ENCODE results near the gene SLC35G2.
"Not testable (repeated sequence)": the region's sequence is repeated elsewhere in the genome, so short reads cannot be mapped to it uniquely, and the experiment has no call there.

SLC35G2 gene

DNA sequence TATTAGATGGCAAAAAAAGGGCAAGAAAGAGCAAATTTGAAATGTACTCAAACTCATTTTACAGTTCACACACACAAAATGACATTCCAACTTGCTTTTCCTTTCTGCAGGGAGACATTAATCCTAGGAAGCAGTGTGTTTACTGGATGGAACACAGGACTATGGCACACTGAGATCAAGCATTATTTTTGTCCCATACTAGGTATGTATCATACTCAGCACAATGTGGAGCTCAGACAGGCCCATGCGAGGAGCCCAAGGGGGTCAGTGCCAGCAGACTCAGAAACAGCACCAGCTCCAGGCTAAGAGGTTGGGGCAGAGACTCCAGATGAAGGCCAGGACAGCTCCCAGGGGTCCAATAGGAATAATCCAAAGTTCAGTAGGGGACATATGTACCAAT lies 30.8 kb upstream of the SLC35G2 start:
- TF ChIP-seq, protein P1, sequence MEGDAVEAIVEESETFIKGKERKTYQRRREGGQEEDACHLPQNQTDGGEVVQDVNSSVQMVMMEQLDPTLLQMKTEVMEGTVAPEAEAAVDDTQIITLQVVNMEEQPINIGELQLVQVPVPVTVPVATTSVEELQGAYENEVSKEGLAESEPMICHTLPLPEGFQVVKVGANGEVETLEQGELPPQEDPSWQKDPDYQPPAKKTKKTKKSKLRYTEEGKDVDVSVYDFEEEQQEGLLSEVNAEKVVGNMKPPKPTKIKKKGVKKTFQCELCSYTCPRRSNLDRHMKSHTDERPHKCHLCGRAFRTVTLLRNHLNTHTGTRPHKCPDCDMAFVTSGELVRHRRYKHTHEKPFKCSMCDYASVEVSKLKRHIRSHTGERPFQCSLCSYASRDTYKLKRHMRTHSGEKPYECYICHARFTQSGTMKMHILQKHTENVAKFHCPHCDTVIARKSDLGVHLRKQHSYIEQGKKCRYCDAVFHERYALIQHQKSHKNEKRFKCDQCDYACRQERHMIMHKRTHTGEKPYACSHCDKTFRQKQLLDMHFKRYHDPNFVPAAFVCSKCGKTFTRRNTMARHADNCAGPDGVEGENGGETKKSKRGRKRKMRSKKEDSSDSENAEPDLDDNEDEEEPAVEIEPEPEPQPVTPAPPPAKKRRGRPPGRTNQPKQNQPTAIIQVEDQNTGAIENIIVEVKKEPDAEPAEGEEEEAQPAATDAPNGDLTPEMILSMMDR (IDR thresholded peaks at IDR 0.05; ENCODE audit: low read length, missing control alignments): no peak
- DNase-seq (ENCODE audit: low read depth): no peak
- no peak overlapping the region for H3K4me3 ChIP-seq (replicated peaks; ENCODE audit: low read depth, low read length)

DNA sequence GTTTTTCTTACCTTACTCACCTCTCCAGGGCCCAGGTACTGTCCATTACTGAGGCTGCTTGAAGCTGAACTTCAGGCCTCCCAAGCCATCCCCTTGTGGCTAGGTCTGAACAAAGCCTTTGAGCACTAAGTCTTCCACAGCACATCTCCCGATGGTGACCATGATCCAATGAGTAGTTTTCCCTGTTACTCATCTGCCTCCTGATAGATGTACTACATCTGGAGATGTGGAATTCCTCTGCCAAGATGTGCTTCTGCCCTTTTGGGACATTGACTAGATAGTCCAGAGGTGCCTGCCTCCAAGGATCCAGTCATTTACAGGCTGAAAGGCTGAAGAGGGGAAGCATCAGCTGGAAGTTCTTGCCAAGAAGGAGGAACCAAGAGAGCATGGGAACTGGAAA lies 28.9 kb upstream of the SLC35G2 start:
- no peak for DNase-seq (ENCODE audit: low read depth)
- TF ChIP-seq, protein P1 (IDR thresholded peaks at IDR 0.05; ENCODE audit: low read length, missing control alignments): no peak
- no peak overlapping the region for H3K4me3 ChIP-seq (replicated peaks; ENCODE audit: low read depth, low read length)

DNA sequence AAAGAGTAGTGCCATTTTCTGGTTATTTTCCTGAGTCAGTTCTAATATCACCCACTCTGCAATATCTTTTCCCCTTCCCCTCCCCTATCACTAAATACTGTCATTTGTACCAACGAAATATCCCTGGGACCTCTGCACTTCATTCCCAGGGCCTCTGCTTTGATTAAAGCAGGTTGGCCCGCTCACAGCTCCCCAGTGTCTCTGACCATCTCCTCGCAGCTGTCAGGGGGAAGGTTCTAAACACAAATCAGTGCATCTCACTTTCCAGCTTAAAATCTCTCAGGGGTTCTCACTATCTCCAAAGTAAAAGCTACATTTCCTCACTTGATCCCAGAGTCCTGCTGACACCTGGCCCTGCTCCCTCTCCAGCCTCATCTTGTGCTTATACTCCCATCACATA lies 28.1 kb upstream of the SLC35G2 start:
- TF ChIP-seq, protein P1 (IDR thresholded peaks at IDR 0.05; ENCODE audit: low read length, missing control alignments): no peak
- no peak overlapping the region for H3K4me3 ChIP-seq (replicated peaks; ENCODE audit: low read depth, low read length)
- no peak for DNase-seq (ENCODE audit: low read depth)

DNA sequence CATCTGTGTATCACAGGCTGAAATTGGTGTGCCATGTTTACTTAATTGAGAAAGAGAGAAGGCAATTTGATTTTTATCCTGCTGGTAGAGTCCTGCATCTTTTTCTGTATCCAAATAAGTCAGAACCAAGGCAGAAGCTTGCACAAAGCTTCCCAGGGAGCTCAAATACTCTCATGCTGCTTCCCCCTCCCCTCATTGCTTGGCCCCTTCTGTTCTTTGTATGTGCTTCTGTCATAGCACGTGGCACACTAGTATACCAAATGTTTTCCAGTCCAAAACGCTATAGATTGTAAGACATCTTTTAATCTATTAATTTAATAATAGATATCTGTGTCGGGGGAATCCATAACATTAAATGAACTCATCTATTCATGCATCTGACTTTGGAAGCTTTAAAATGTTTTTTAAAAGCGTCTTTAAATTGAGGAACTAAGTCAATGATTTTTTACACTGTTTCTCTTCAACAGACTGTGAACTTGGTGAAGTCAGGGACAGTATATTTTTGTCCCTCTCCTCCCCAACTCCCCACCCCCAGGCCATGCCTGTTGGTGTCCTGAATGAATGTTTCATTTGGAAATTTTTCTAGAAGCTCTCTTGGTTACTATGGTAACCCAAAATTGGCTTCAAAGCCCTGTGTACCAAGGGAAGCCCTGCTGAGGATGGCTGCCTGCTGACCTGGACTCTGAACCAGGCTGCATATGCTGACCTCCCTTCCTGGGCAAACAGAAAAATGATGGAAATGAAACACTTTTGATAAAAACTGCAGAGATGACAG lies 26.2 kb upstream of the SLC35G2 start:
- TF ChIP-seq, protein P1 (IDR thresholded peaks at IDR 0.05; ENCODE audit: low read length, missing control alignments): no peak
- H3K4me3 ChIP-seq (replicated peaks; ENCODE audit: low read depth, low read length): no peak overlapping the region
- no peak for DNase-seq (ENCODE audit: low read depth)

DNA sequence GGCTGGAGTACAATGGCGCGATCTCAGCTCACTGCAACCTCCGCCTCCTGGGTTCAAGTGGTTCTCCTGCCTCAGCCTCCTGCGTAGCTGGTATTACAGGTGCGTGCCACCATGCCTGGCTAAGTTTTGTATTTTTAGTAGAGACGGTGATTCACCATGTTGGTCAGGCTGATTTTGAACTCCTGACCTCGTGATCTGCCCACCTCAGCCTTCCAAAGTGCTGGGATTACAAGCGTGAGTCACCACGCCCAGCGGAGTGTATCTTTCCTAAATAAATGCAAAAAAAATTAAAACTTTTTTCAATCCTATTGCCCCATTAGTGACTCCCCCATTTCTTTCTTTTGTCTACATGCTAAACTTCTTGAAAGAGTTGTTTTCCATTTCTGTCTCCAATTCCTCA lies 17.8 kb upstream of the SLC35G2 start:
- DNase-seq (ENCODE audit: low read depth): not testable (repeated sequence)

DNA sequence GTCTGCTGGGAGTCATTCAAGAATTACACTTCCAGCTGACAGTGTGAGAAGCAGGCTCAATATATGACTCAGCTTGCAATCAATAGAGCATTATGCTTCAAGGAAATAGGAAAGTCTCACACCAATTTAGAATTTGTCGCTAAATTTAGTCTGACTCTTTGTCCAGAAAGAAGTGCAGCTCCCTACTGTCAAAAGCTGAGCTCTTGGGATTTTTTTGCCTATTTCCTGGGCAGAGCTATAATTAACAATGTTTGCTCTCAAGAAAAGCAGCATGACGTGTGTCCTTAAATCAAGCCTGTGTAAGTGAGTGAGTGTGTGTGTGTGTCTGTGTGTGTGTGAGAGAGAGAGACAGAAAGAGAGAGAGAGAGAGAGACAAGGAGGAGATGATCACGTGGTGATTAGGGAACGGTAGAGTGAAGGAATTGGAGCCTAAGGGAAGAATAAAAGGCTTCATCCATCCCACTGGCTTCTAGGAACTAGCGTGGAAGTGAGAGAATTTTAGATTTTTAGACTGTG lies 16.4 kb upstream of the SLC35G2 start:
- no peak overlapping the region for H3K4me3 ChIP-seq (replicated peaks; ENCODE audit: low read depth, low read length)
- TF ChIP-seq, protein P1 (IDR thresholded peaks at IDR 0.05; ENCODE audit: low read length, missing control alignments): no peak
- DNase-seq (ENCODE audit: low read depth): peak; percentile 40

More for the DNA sequence above, 17.8 kb upstream of the SLC35G2 start:
- H3K4me3 ChIP-seq (replicated peaks; ENCODE audit: low read depth, low read length): not testable (repeated sequence)

DNA sequence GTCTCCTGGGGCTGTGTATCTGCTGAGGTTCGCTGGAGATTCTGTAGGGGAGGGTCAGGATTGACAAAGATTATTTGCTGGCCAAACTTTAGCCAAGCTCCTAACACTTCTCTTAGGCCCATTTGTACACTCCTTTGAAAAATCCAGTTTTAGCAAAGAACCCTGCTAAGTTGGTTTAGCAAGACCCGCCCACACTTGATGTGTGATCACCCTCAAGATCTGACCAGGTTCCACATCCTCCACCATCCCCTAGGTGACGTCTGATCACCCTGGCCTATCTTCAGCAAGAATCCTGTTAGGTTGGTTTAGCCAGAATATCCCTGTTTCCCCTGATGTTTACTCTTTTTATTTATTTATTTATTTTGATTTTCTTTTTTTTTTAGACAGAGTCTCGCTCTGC lies 14.8 kb upstream of the SLC35G2 start:
- TF ChIP-seq, protein P1 (IDR thresholded peaks at IDR 0.05; ENCODE audit: low read length, missing control alignments): no peak
- no peak overlapping the region for H3K4me3 ChIP-seq (replicated peaks; ENCODE audit: low read depth, low read length)
- no peak for DNase-seq (ENCODE audit: low read depth)

All from fibroblast of pulmonary artery (primary cell).